ENCODE results near the gene DNASE2.
"Not testable (repeated sequence)": the region's sequence is repeated elsewhere in the genome, so short reads cannot be mapped to it uniquely, and the experiment has no call there.

The DNASE2 gene

GRCh38 chr19:12867120-12868099 lies 13.8 kb downstream of the DNASE2 start:
- Histone ChIP-seq H3K36me3 (ENCODE audit: control insufficient read depth, insufficient read depth, low read length) (no peaks in the 10 kb centered on the region), H3K4me1 (ENCODE audit: control insufficient read depth, insufficient read depth, low read length) (peaks cover 13% of the 10 kb centered on the region), H3K27me3 (ENCODE audit: control insufficient read depth, insufficient read depth, low read length) (no peaks in the 10 kb centered on the region), H3K9me3 (ENCODE audit: control insufficient read depth, low read length) (no peaks in the 10 kb centered on the region), H3K4me3 (ENCODE audit: low read length) (peak overlapping the region; percentile 22), H3K9ac (ENCODE audit: low read length) (no peak overlapping the region)

GRCh38 chr19:12866416-12867119 lies 14.7 kb downstream of the DNASE2 start:
- no peaks in the 10 kb centered on the region for H3K9me3 ChIP-seq (ENCODE audit: control insufficient read depth, low read length)
- no peak overlapping the region for H3K9ac ChIP-seq (ENCODE audit: low read length)
- no peak overlapping the region for H3K4me3 ChIP-seq (ENCODE audit: low read length)
- no peaks in the 10 kb centered on the region for H3K27me3 ChIP-seq (ENCODE audit: control insufficient read depth, insufficient read depth, low read length)
- H3K4me1 ChIP-seq (ENCODE audit: control insufficient read depth, insufficient read depth, low read length): peaks cover 13% of the 10 kb centered on the region
- no peaks in the 10 kb centered on the region for H3K36me3 ChIP-seq (ENCODE audit: control insufficient read depth, insufficient read depth, low read length)

- H3K4me3 ChIP-seq (ENCODE audit: low read length): no peak overlapping the region
- no peaks in the 10 kb centered on the region for H3K9me3 ChIP-seq (ENCODE audit: control insufficient read depth, low read length)
- H3K4me1 ChIP-seq (ENCODE audit: control insufficient read depth, insufficient read depth, low read length): peaks cover 13% of the 10 kb centered on the region
- H3K36me3 ChIP-seq (ENCODE audit: control insufficient read depth, insufficient read depth, low read length): no peaks in the 10 kb centered on the region
- H3K27me3 ChIP-seq (ENCODE audit: control insufficient read depth, insufficient read depth, low read length): no peaks in the 10 kb centered on the region
- H3K9ac ChIP-seq (ENCODE audit: low read length): no peak overlapping the region
These were observed 15.4 kb downstream of the DNASE2 start for GRCh38 chr19:12865746-12866415.

- no peak overlapping the region for H3K9ac ChIP-seq (ENCODE audit: low read length)
- no peaks in the 10 kb centered on the region for H3K36me3 ChIP-seq (ENCODE audit: control insufficient read depth, insufficient read depth, low read length)
- peaks cover 13% of the 10 kb centered on the region for H3K4me1 ChIP-seq (ENCODE audit: control insufficient read depth, insufficient read depth, low read length)
- H3K9me3 ChIP-seq (ENCODE audit: control insufficient read depth, low read length): no peaks in the 10 kb centered on the region
- no peak overlapping the region for H3K4me3 ChIP-seq (ENCODE audit: low read length)
- no peaks in the 10 kb centered on the region for H3K27me3 ChIP-seq (ENCODE audit: control insufficient read depth, insufficient read depth, low read length)
These were observed 16.2 kb downstream of the DNASE2 start for GRCh38 chr19:12864721-12865715.

- Histone ChIP-seq H3K4me1 (ENCODE audit: control insufficient read depth, insufficient read depth, low read length) (peaks cover 13% of the 10 kb centered on the region), H3K9ac (ENCODE audit: low read length) (no peak overlapping the region), H3K4me3 (ENCODE audit: low read length) (no peak overlapping the region), H3K9me3 (ENCODE audit: control insufficient read depth, low read length) (no peaks in the 10 kb centered on the region), H3K36me3 (ENCODE audit: control insufficient read depth, insufficient read depth, low read length) (no peaks in the 10 kb centered on the region), H3K27me3 (ENCODE audit: control insufficient read depth, insufficient read depth, low read length) (no peaks in the 10 kb centered on the region)
These were observed 17.1 kb downstream of the DNASE2 start for GRCh38 chr19:12864143-12864542.

GRCh38 chr19:12859546-12859945 lies 21.7 kb downstream of the DNASE2 start:
- H3K36me3 ChIP-seq (ENCODE audit: control insufficient read depth, insufficient read depth, low read length): no peaks in the 10 kb centered on the region
- H3K4me1 ChIP-seq (ENCODE audit: control insufficient read depth, insufficient read depth, low read length): no peaks in the 10 kb centered on the region
- no peaks in the 10 kb centered on the region for H3K9me3 ChIP-seq (ENCODE audit: control insufficient read depth, low read length)
- H3K4me3 ChIP-seq (ENCODE audit: low read length): no peak overlapping the region
- no peak overlapping the region for H3K9ac ChIP-seq (ENCODE audit: low read length)
- H3K27me3 ChIP-seq (ENCODE audit: control insufficient read depth, insufficient read depth, low read length): no peaks in the 10 kb centered on the region

GRCh38 chr19:12858041-12858928 lies 23.0 kb downstream of the DNASE2 start:
- no peaks in the 10 kb centered on the region for H3K27me3 ChIP-seq (ENCODE audit: control insufficient read depth, insufficient read depth, low read length)
- H3K9me3 ChIP-seq (ENCODE audit: control insufficient read depth, low read length): no peaks in the 10 kb centered on the region
- H3K36me3 ChIP-seq (ENCODE audit: control insufficient read depth, insufficient read depth, low read length): no peaks in the 10 kb centered on the region
- no peak overlapping the region for H3K9ac ChIP-seq (ENCODE audit: low read length)
- no peak overlapping the region for H3K4me3 ChIP-seq (ENCODE audit: low read length)
- H3K4me1 ChIP-seq (ENCODE audit: control insufficient read depth, insufficient read depth, low read length): no peaks in the 10 kb centered on the region

GRCh38 chr19:12856653-12857052 lies 24.6 kb downstream of the DNASE2 start:
- no peaks in the 10 kb centered on the region for H3K4me1 ChIP-seq (ENCODE audit: control insufficient read depth, insufficient read depth, low read length)
- H3K4me3 ChIP-seq (ENCODE audit: low read length): no peak overlapping the region
- no peak overlapping the region for H3K9ac ChIP-seq (ENCODE audit: low read length)
- no peaks in the 10 kb centered on the region for H3K27me3 ChIP-seq (ENCODE audit: control insufficient read depth, insufficient read depth, low read length)
- no peaks in the 10 kb centered on the region for H3K9me3 ChIP-seq (ENCODE audit: control insufficient read depth, low read length)
- no peaks in the 10 kb centered on the region for H3K36me3 ChIP-seq (ENCODE audit: control insufficient read depth, insufficient read depth, low read length)

- peaks cover 9% of the 10 kb centered on the region for H3K4me1 ChIP-seq (ENCODE audit: control insufficient read depth, insufficient read depth, low read length)
- H3K36me3 ChIP-seq (ENCODE audit: control insufficient read depth, insufficient read depth, low read length): no peaks in the 10 kb centered on the region
- H3K9ac ChIP-seq (ENCODE audit: low read length): no peak overlapping the region
- H3K27me3 ChIP-seq (ENCODE audit: control insufficient read depth, insufficient read depth, low read length): peaks cover 7% of the 10 kb centered on the region
- H3K4me3 ChIP-seq (ENCODE audit: low read length): no peak overlapping the region
- no peaks in the 10 kb centered on the region for H3K9me3 ChIP-seq (ENCODE audit: control insufficient read depth, low read length)
These were observed 33.8 kb downstream of the DNASE2 start for GRCh38 chr19:12847159-12848139.

- H3K9me3 ChIP-seq (ENCODE audit: control insufficient read depth, low read length); H3K9ac ChIP-seq (ENCODE audit: low read length); H3K4me3 ChIP-seq (ENCODE audit: low read length); H3K36me3 ChIP-seq (ENCODE audit: control insufficient read depth, insufficient read depth, low read length): not testable (repeated sequence)
- Histone ChIP-seq H3K27me3 (ENCODE audit: control insufficient read depth, insufficient read depth, low read length) (peaks cover 11% of the 10 kb centered on the region), H3K4me1 (ENCODE audit: control insufficient read depth, insufficient read depth, low read length) (peaks cover 11% of the 10 kb centered on the region)
These were observed 34.6 kb downstream of the DNASE2 start for GRCh38 chr19:12846613-12847012.
